Liver (tissue), 9 donors: ENCODE measurements around the gene PARM1. TPM values are rescaled to one million over a fixed set of nuclear protein-coding genes. Genes with fewer than 3 reads are reported as not detected.

ENCODE experiments used
- DNase-seq: peaks from one replicate; pipeline ENCODE4 v3.0.0-alpha.2; 2017; ENCODE audit warnings: low spot score
- H3K27ac ChIP-seq, 2 donors: one replicate each; pipeline ENCODE4 v1.7.0; 2013; ENCODE audit warnings: inconsistent platforms in 2 of 2, low read length in 2 of 2, control low read depth in 1 of 2, low read depth in 1 of 2, mild to moderate bottlenecking in 1 of 2
- H3K27me3 ChIP-seq, 4 donors: one replicate each; pipeline versions ENCODE4 v1.6.1 to v1.7.0; 2013; ENCODE audit warnings: low read length in 3 of 4, inconsistent platforms in 1 of 4, mild to moderate bottlenecking in 1 of 4, moderate library complexity in 1 of 4; ENCODE audit not compliant: control insufficient read depth in 4 of 4, insufficient read depth in 4 of 4
- H3K36me3 ChIP-seq, 4 donors: one replicate each; pipeline versions ENCODE4 v1.6.1 to v1.7.0; 2013; ENCODE audit warnings: low read length in 3 of 4, mild to moderate bottlenecking in 3 of 4, low read depth in 1 of 4, moderate library complexity in 1 of 4; ENCODE audit not compliant: control insufficient read depth in 4 of 4, insufficient read depth in 3 of 4
- H3K4me1 ChIP-seq, 4 donors: one replicate each; pipeline versions ENCODE4 v1.6.1 to v1.7.0; 2013; ENCODE audit warnings: low read length in 3 of 4, mild to moderate bottlenecking in 3 of 4, moderate library complexity in 1 of 4; ENCODE audit not compliant: control insufficient read depth in 4 of 4, insufficient read depth in 4 of 4
- H3K4me3 ChIP-seq, 3 donors: one replicate each; pipeline versions ENCODE4 v1.6.1 to v1.7.0; 2013; ENCODE audit warnings: low read length in 3 of 3, control low read depth in 1 of 3, low read depth in 1 of 3, mild to moderate bottlenecking in 1 of 3
- H3K9ac ChIP-seq, 2 donors: one replicate each; pipeline ENCODE4 v1.7.0; 2013; ENCODE audit warnings: low read length in 2 of 2, mild to moderate bottlenecking in 2 of 2, moderate library complexity in 2 of 2, control low read depth in 1 of 2, low read depth in 1 of 2
- H3K9me3 ChIP-seq, 4 donors: one replicate each; pipeline versions ENCODE4 v1.6.1 to v1.7.0; 2013; ENCODE audit warnings: low read length in 3 of 4; ENCODE audit not compliant: control insufficient read depth in 4 of 4
- EGR1 ChIP-seq, 2 donors: IDR thresholded peaks; 2 replicates each; pipeline ENCODE4 v1.6.1; 2016 to 2018; ENCODE audit warnings: antibody characterized with exemption in 2 of 2, low read depth in 2 of 2
- FOXA1 ChIP-seq: IDR thresholded peaks from 2 replicates; pipeline ENCODE4 v1.6.1; 2016; ENCODE audit warnings: antibody characterized with exemption
- FOXA2 ChIP-seq: IDR thresholded peaks from 2 replicates; pipeline ENCODE4 v1.6.1; 2016; ENCODE audit warnings: antibody characterized with exemption
- GABPA ChIP-seq, 2 donors: IDR thresholded peaks in 1 of 2; conservative IDR thresholded peaks in 1 of 2; 2 replicates each; pipeline ENCODE4 v1.6.1; 2016; ENCODE audit warnings: antibody characterized with exemption in 2 of 2, mild to moderate bottlenecking in 1 of 2, moderate library complexity in 1 of 2
- HNF4A ChIP-seq, 2 donors: conservative IDR thresholded peaks; 2 replicates each; pipeline ENCODE4 v1.6.1; 2016; ENCODE audit warnings: antibody characterized with exemption in 2 of 2, mild to moderate bottlenecking in 2 of 2
- HNF4G ChIP-seq: IDR thresholded peaks from 2 replicates; pipeline ENCODE4 v1.6.1; 2016; ENCODE audit warnings: antibody characterized with exemption
- JUND ChIP-seq, 2 donors: IDR thresholded peaks; 2 replicates each; pipeline ENCODE4 v1.6.1; 2016; ENCODE audit warnings: antibody characterized with exemption in 2 of 2
- NR2F2 ChIP-seq: IDR thresholded peaks from 2 replicates; pipeline ENCODE4 v1.6.1; 2016; ENCODE audit warnings: antibody characterized with exemption
- RAD21 ChIP-seq, 2 donors: IDR thresholded peaks; 2 replicates each; pipeline ENCODE4 v1.6.1; 2016; ENCODE audit warnings: antibody characterized with exemption in 2 of 2, mild to moderate bottlenecking in 2 of 2
- RXRA ChIP-seq, 2 donors: IDR thresholded peaks; 2 replicates each; pipeline ENCODE4 v1.6.1; 2017 to 2018; ENCODE audit warnings: antibody characterized with exemption in 2 of 2, mild to moderate bottlenecking in 1 of 2
- SP1 ChIP-seq: IDR thresholded peaks from 2 replicates; pipeline ENCODE4 v1.6.1; 2018; ENCODE audit warnings: antibody characterized with exemption, mild to moderate bottlenecking
- TAF1 ChIP-seq: conservative IDR thresholded peaks from 2 replicates; pipeline ENCODE4 v1.6.1; 2016; ENCODE audit warnings: antibody characterized with exemption, mild to moderate bottlenecking
- YY1 ChIP-seq: IDR thresholded peaks from 2 replicates; pipeline ENCODE4 v1.6.1; 2016; ENCODE audit warnings: antibody characterized with exemption, mild to moderate bottlenecking
- WGBS: extraction: QIAGEN DNeasy Blood & Tissue Kit; methylation state at CpG from one replicate; pipeline ENCODE4 v1.1.7; 2013; 5-methylcytosine and 5-hydroxymethylcytosine counted together
- polyA plus RNA-seq, 2 donors: library from polyadenylated mRNA; stranded (reverse) in 1 of 2; unstranded in 1 of 2; fragments of 200-250 nt in 1 of 2; fragments of >200 nt in 1 of 2; fragmentation: Nextera tagmentation in 1 of 2; extraction: Ambion mirVana in 1 of 2; gene quantifications; one replicate each; pipeline versions ENCODE4 v1.2.1 to v1.2.3, GENCODE V29; 2013 to 2015
- total RNA-seq, 2 donors: library from RNA; depleted of rRNA; stranded (reverse); fragments of >200 nt; gene quantifications; one replicate each; pipeline ENCODE4 v1.2.3, GENCODE V29; 2014
- TF ChIP-seq, protein P1 (sequence below): IDR thresholded peaks from 2 replicates; pipeline ENCODE4 v1.6.1; 2016; ENCODE audit warnings: antibody characterized with exemption
- TF ChIP-seq, protein P2 (sequence below): IDR thresholded peaks from 2 replicates; pipeline ENCODE4 v1.6.1; 2016; ENCODE audit warnings: antibody characterized with exemption, mild to moderate bottlenecking
- TF ChIP-seq, protein P3 (sequence below): IDR thresholded peaks from 2 replicates; pipeline ENCODE4 v1.6.1; 2016; ENCODE audit warnings: antibody characterized with exemption
- TF ChIP-seq, protein P4 (sequence below): fragments of 150-350 bp; IDR thresholded peaks from 2 replicates; pipeline ENCODE4 v1.5.1; 2017; ENCODE audit warnings: improper control_type of control experiment, low read depth, low read length; ENCODE audit not compliant: missing input control
- TF ChIP-seq, protein P5 (sequence below): IDR thresholded peaks from 2 replicates; pipeline ENCODE4 v1.6.1; 2016; ENCODE audit warnings: antibody characterized with exemption
- donor health status: healthy.
- donor health status: healthy.
- donor health status: healthy.
- donor health status: healthy.
- donor health status: healthy.

Gene PARM1
- total and polyA plus RNA-seq, 4 donors, result 0.42 to 2.2 (median 0.74) TPM

DNA sequence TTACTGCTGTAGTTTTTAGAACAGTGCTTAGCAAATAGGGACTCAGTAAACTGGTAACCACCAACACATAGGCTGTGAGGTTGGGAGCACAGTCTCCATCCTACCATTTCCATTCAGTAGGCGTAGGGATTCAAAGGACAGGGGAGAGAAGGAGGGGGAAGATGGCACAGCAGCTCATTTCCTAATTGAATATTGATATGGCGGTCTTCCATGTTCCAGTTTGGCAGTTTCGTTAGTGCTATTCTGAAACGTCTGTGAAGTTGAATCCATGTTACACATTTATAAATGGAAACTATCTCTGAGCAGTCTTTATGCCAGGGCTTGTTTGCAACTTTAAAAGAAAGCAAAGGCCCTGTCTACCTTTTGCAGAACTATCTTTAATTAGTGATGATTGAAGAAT is 105.5 kb downstream of the PARM1 start:
- H3K4me3 ChIP-seq, result no peak overlapping the region
- H3K27ac ChIP-seq, result no peak overlapping the region
- no peaks in the 10 kb centered on the region for H3K36me3 ChIP-seq
- 93% methylated on average over 4 of the region's 4 CpGs for WGBS
- no peaks in the 10 kb centered on the region for H3K9me3 ChIP-seq
- no peak overlapping the region for H3K9ac ChIP-seq
- no peak for DNase-seq
- no peaks in the 10 kb centered on the region for H3K4me1 ChIP-seq
- H3K27me3 ChIP-seq, result no peaks in the 10 kb centered on the region
- TF ChIP-seq HNF4A (conservative IDR thresholded peaks at IDR 0.05), result no peak
- TF ChIP-seq, protein P1, sequence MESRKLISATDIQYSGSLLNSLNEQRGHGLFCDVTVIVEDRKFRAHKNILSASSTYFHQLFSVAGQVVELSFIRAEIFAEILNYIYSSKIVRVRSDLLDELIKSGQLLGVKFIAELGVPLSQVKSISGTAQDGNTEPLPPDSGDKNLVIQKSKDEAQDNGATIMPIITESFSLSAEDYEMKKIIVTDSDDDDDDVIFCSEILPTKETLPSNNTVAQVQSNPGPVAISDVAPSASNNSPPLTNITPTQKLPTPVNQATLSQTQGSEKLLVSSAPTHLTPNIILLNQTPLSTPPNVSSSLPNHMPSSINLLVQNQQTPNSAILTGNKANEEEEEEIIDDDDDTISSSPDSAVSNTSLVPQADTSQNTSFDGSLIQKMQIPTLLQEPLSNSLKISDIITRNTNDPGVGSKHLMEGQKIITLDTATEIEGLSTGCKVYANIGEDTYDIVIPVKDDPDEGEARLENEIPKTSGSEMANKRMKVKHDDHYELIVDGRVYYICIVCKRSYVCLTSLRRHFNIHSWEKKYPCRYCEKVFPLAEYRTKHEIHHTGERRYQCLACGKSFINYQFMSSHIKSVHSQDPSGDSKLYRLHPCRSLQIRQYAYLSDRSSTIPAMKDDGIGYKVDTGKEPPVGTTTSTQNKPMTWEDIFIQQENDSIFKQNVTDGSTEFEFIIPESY, result no peak
- TF ChIP-seq, protein P2, sequence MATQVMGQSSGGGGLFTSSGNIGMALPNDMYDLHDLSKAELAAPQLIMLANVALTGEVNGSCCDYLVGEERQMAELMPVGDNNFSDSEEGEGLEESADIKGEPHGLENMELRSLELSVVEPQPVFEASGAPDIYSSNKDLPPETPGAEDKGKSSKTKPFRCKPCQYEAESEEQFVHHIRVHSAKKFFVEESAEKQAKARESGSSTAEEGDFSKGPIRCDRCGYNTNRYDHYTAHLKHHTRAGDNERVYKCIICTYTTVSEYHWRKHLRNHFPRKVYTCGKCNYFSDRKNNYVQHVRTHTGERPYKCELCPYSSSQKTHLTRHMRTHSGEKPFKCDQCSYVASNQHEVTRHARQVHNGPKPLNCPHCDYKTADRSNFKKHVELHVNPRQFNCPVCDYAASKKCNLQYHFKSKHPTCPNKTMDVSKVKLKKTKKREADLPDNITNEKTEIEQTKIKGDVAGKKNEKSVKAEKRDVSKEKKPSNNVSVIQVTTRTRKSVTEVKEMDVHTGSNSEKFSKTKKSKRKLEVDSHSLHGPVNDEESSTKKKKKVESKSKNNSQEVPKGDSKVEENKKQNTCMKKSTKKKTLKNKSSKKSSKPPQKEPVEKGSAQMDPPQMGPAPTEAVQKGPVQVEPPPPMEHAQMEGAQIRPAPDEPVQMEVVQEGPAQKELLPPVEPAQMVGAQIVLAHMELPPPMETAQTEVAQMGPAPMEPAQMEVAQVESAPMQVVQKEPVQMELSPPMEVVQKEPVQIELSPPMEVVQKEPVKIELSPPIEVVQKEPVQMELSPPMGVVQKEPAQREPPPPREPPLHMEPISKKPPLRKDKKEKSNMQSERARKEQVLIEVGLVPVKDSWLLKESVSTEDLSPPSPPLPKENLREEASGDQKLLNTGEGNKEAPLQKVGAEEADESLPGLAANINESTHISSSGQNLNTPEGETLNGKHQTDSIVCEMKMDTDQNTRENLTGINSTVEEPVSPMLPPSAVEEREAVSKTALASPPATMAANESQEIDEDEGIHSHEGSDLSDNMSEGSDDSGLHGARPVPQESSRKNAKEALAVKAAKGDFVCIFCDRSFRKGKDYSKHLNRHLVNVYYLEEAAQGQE, result no peak
- TF ChIP-seq, protein P3, sequence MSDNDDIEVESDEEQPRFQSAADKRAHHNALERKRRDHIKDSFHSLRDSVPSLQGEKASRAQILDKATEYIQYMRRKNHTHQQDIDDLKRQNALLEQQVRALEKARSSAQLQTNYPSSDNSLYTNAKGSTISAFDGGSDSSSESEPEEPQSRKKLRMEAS, result no peak
- no peak for TF ChIP-seq NR2F2
- no peak for TF ChIP-seq RAD21 (IDR thresholded peaks at IDR 0.05)
- no peak for TF ChIP-seq HNF4G
- TF ChIP-seq GABPA (IDR thresholded peaks at IDR 0.05 in 1 of 2, conservative IDR thresholded peaks at IDR 0.05 in 1 of 2), result no peak
- TF ChIP-seq, protein P4, sequence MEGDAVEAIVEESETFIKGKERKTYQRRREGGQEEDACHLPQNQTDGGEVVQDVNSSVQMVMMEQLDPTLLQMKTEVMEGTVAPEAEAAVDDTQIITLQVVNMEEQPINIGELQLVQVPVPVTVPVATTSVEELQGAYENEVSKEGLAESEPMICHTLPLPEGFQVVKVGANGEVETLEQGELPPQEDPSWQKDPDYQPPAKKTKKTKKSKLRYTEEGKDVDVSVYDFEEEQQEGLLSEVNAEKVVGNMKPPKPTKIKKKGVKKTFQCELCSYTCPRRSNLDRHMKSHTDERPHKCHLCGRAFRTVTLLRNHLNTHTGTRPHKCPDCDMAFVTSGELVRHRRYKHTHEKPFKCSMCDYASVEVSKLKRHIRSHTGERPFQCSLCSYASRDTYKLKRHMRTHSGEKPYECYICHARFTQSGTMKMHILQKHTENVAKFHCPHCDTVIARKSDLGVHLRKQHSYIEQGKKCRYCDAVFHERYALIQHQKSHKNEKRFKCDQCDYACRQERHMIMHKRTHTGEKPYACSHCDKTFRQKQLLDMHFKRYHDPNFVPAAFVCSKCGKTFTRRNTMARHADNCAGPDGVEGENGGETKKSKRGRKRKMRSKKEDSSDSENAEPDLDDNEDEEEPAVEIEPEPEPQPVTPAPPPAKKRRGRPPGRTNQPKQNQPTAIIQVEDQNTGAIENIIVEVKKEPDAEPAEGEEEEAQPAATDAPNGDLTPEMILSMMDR, result no peak
- TF ChIP-seq JUND (IDR thresholded peaks at IDR 0.05), result no peak
- no peak for TF ChIP-seq FOXA1
- TF ChIP-seq, protein P5, sequence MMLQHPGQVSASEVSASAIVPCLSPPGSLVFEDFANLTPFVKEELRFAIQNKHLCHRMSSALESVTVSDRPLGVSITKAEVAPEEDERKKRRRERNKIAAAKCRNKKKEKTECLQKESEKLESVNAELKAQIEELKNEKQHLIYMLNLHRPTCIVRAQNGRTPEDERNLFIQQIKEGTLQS, result no peak
- TF ChIP-seq SP1, result no peak
- no peak for TF ChIP-seq TAF1
- no peak for TF ChIP-seq FOXA2
- no peak for TF ChIP-seq EGR1 (IDR thresholded peaks at IDR 0.05; ENCODE audit: low read depth in 2 of 2)
- TF ChIP-seq YY1, result no peak
- TF ChIP-seq RXRA (IDR thresholded peaks at IDR 0.05), result no peak
